Fibroblast of peridontal ligament (primary cell): ENCODE measurements around the gene NFIX.

Experiments used
- DNase-seq: peaks from one replicate; pipeline ENCODE4 v3.0.0-alpha.2; 2010; ENCODE audit errors: extremely low read depth

NFIX gene

GRCh38 chr19:13037161-13037560 is 41.9 kb downstream of the NFIX start:
- peak; percentile 66 for DNase-seq

- no peak for DNase-seq
Measured at GRCh38 chr19:13037731-13038130, 42.5 kb downstream of the NFIX start.

- no peak for DNase-seq
Measured at GRCh38 chr19:13038306-13039210, 43.3 kb downstream of the NFIX start.

- no peak for DNase-seq
Measured at GRCh38 chr19:13039211-13039789, 44.0 kb downstream of the NFIX start.

- no peak for DNase-seq
Measured at GRCh38 chr19:13040232-13040947, 45.1 kb downstream of the NFIX start.

GRCh38 chr19:13040948-13041292 is 45.6 kb downstream of the NFIX start:
- no peak for DNase-seq

- DNase-seq: peak; percentile 44
Measured at GRCh38 chr19:13042443-13043130, 47.3 kb downstream of the NFIX start.

GRCh38 chr19:13043285-13043684 is 48.0 kb downstream of the NFIX start:
- DNase-seq: no peak

- DNase-seq: no peak
Measured at GRCh38 chr19:13044231-13044836, 49.1 kb downstream of the NFIX start.

- DNase-seq: no peak
Measured at GRCh38 chr19:13045812-13046211, 50.5 kb downstream of the NFIX start.

GRCh38 chr19:13047374-13047773 is 52.1 kb downstream of the NFIX start:
- no peak for DNase-seq

GRCh38 chr19:13050274-13050673 is 55.0 kb downstream of the NFIX start:
- no peak for DNase-seq

GRCh38 chr19:13051557-13052165 is 56.4 kb downstream of the NFIX start:
- DNase-seq: no peak

- DNase-seq: no peak
Measured at GRCh38 chr19:13052447-13053175, 57.3 kb downstream of the NFIX start.

- peak; percentile 68 for DNase-seq
Measured at GRCh38 chr19:13053238-13053637, 58.0 kb downstream of the NFIX start.

GRCh38 chr19:13053761-13054625 is 58.7 kb downstream of the NFIX start:
- peak; percentile 90 for DNase-seq

- DNase-seq: no peak
Measured at GRCh38 chr19:13054626-13055212, 59.4 kb downstream of the NFIX start.

- peak; percentile 94 for DNase-seq
Measured at GRCh38 chr19:13055213-13056051, 60.2 kb downstream of the NFIX start.
